Neuronal stem cell (in vitro differentiated cells): ENCODE results near the gene ABCC8.
A peak's percentile ranks its signal among the peaks of the same experiment; 100 is the strongest.

Source experiments
- DNase-seq: peaks from one replicate; pipeline ENCODE4 v3.0.0-alpha.2; 2013; ENCODE audit warnings: low spot score
- H2AFZ ChIP-seq: one replicate; pipeline ENCODE4 v1.6.1; 2013; ENCODE audit warnings: mild to moderate bottlenecking, low read length, inconsistent platforms
- H2AK5ac ChIP-seq: 2 replicates; pipeline ENCODE4 v1.6.1; 2013; ENCODE audit warnings: low read depth, mild to moderate bottlenecking, inconsistent platforms, low read length, moderate library complexity, mixed read lengths
- H2BK120ac ChIP-seq: 2 replicates; pipeline ENCODE4 v1.6.1; 2013; ENCODE audit warnings: low read depth, mild to moderate bottlenecking, inconsistent platforms, low read length, moderate library complexity, mixed read lengths
- H2BK12ac ChIP-seq: one replicate; pipeline ENCODE4 v1.6.1; 2013; ENCODE audit warnings: low read length, inconsistent platforms
- H2BK15ac ChIP-seq: 2 replicates; pipeline ENCODE4 v1.6.1; 2013; ENCODE audit warnings: mild to moderate bottlenecking, low read length, inconsistent platforms, mixed read lengths
- H2BK5ac ChIP-seq: one replicate; pipeline ENCODE4 v1.6.1; 2013; ENCODE audit warnings: inconsistent platforms, mild to moderate bottlenecking, low read length, moderate library complexity
- H3K14ac ChIP-seq: one replicate; pipeline ENCODE4 v1.6.1; 2013; ENCODE audit warnings: low read length, inconsistent platforms
- H3K18ac ChIP-seq: 2 replicates; pipeline ENCODE4 v1.6.1; 2013; ENCODE audit warnings: low read length, inconsistent platforms
- H3K23ac ChIP-seq: 2 replicates; pipeline ENCODE4 v1.6.1; 2013; ENCODE audit warnings: low read depth, mild to moderate bottlenecking, mixed read lengths, low read length, inconsistent platforms; ENCODE audit not compliant: poor library complexity
- H3K27ac ChIP-seq: replicated peaks from 3 replicates; pipeline ENCODE4 v1.5.1; 2013; ENCODE audit warnings: low read length, inconsistent platforms
- H3K27me3 ChIP-seq, 3 experiments: 2 replicates each; pipeline ENCODE4 v1.6.1; 2013; ENCODE audit warnings: low read length in 3 of 3, mild to moderate bottlenecking in 2 of 3, inconsistent platforms in 1 of 3, low read depth in 1 of 3, mixed read lengths in 1 of 3, moderate library complexity in 1 of 3; ENCODE audit not compliant: control insufficient read depth in 3 of 3, insufficient read depth in 3 of 3
- H3K36me3 ChIP-seq, 2 donors: replicated peaks in 1 of 2; 2 replicates each; pipeline ENCODE4 v1.6.1; 2013; ENCODE audit warnings: low read length in 2 of 2; ENCODE audit not compliant: control insufficient read depth in 2 of 2, insufficient read depth in 2 of 2
- H3K4ac ChIP-seq: 2 replicates; pipeline ENCODE4 v1.6.1; 2013; ENCODE audit warnings: inconsistent platforms, mild to moderate bottlenecking, low read length, moderate library complexity
- H3K4me1 ChIP-seq, 2 donors: 1 replicate in 1 of 2; 2 replicates in 1 of 2; pipeline ENCODE4 v1.6.1; 2013; ENCODE audit warnings: low read length in 2 of 2, low read depth in 1 of 2; ENCODE audit not compliant: control insufficient read depth in 2 of 2, insufficient read depth in 1 of 2
- H3K4me2 ChIP-seq: one replicate; pipeline ENCODE4 v1.6.1; 2013; ENCODE audit warnings: mild to moderate bottlenecking, low read length, inconsistent platforms; ENCODE audit not compliant: insufficient read depth, poor library complexity, severe bottlenecking
- H3K4me3 ChIP-seq, 2 donors: 2 replicates each; pipeline ENCODE4 v1.5.1; 2013; ENCODE audit warnings: low read length in 2 of 2, mild to moderate bottlenecking in 2 of 2, inconsistent platforms in 1 of 2, moderate library complexity in 1 of 2
- H3K79me1 ChIP-seq: one replicate; pipeline ENCODE4 v1.6.1; 2013; ENCODE audit warnings: low read depth, mild to moderate bottlenecking, inconsistent platforms, low read length, moderate library complexity
- H3K9ac ChIP-seq: one replicate; pipeline ENCODE4 v1.6.1; 2013; ENCODE audit warnings: mild to moderate bottlenecking, low read depth, low read length, inconsistent platforms; ENCODE audit not compliant: poor library complexity
- H3K9me3 ChIP-seq, 2 donors: replicated peaks in 1 of 2; 2 replicates each; pipeline versions ENCODE3 to v1.6.1; 2013; ENCODE audit warnings: low read length in 2 of 2, mild to moderate bottlenecking in 2 of 2, inconsistent platforms in 1 of 2, low read depth in 1 of 2, mixed read lengths in 1 of 2, moderate library complexity in 1 of 2; ENCODE audit not compliant: control insufficient read depth in 2 of 2, insufficient read depth in 1 of 2
- H4K8ac ChIP-seq: one replicate; pipeline ENCODE4 v1.6.1; 2013; ENCODE audit warnings: low read depth, mild to moderate bottlenecking, inconsistent platforms, low read length, moderate library complexity
- H4K91ac ChIP-seq: one replicate; pipeline ENCODE4 v1.6.1; 2013; ENCODE audit warnings: low read length, low read depth, mild to moderate bottlenecking, inconsistent platforms; ENCODE audit not compliant: poor library complexity
- WGBS, 2 donors: extraction: QIAGEN DNeasy Blood & Tissue Kit; methylation state at CpG; one replicate each; pipeline ENCODE4 v1.1.7; 2013; ENCODE audit warnings: missing lambda C conversion rate in 2 of 2, mixed read lengths in 1 of 2; ENCODE audit not compliant: insufficient read length in 2 of 2, insufficient replicate concordance in 1 of 2; ENCODE audit errors: extremely low coverage in 2 of 2; 5-methylcytosine and 5-hydroxymethylcytosine counted together

Gene ABCC8

GRCh38 chr11:17506314-17506713 is 29.7 kb upstream of the ABCC8 start:
- no peak overlapping the region for H3K4me2 ChIP-seq
- H4K8ac ChIP-seq: no peak overlapping the region
- H3K36me3 ChIP-seq: no peaks in the 10 kb centered on the region
- H4K91ac ChIP-seq: no peak overlapping the region
- H2BK120ac ChIP-seq: no peak overlapping the region
- H2BK5ac ChIP-seq: no peak overlapping the region
- no peak overlapping the region for H2AK5ac ChIP-seq
- H2BK15ac ChIP-seq: no peak overlapping the region
- no peak overlapping the region for H3K4ac ChIP-seq
- peaks cover 0 to 1% of the 10 kb centered on the region in 2 donors for H3K4me1 ChIP-seq
- no peak overlapping the region for H3K4me3 ChIP-seq
- no peak overlapping the region for H2AFZ ChIP-seq
- H3K18ac ChIP-seq: no peak overlapping the region
- no peak for DNase-seq
- WGBS, 2 donors: no CpG with 5 or more reads among the region's 6 CpGs
- no peaks in the 10 kb centered on the region for H3K9me3 ChIP-seq
- no peak overlapping the region for H3K9ac ChIP-seq
- no peak overlapping the region for H3K23ac ChIP-seq
- no peak overlapping the region for H3K27ac ChIP-seq
- H2BK12ac ChIP-seq: no peak overlapping the region
- H3K27me3 ChIP-seq: peaks cover 0 to 12% (median 0%) of the 10 kb centered on the region in 3 experiments
- H3K79me1 ChIP-seq: no peaks in the 10 kb centered on the region
- H3K14ac ChIP-seq: no peak overlapping the region

GRCh38 chr11:17505146-17505545 is 28.5 kb upstream of the ABCC8 start:
- Histone ChIP-seq H3K9me3 (no peaks in the 10 kb centered on the region), H3K4me1 (peaks cover 0 to 1% of the 10 kb centered on the region in 2 donors), H3K27me3 (peaks cover 0 to 11% (median 0%) of the 10 kb centered on the region in 3 experiments), H4K91ac (no peak overlapping the region), H3K36me3 (no peaks in the 10 kb centered on the region), H4K8ac (no peak overlapping the region), H3K23ac (no peak overlapping the region), H3K9ac (no peak overlapping the region), H3K14ac (no peak overlapping the region), H3K79me1 (no peaks in the 10 kb centered on the region), H2BK5ac (no peak overlapping the region), H2AK5ac (no peak overlapping the region), H3K18ac (no peak overlapping the region), H2AFZ (no peak overlapping the region), H2BK120ac (no peak overlapping the region), H3K4me3 (no peak overlapping the region), H2BK15ac (no peak overlapping the region), H3K27ac (no peak overlapping the region), H3K4ac (no peak overlapping the region), H3K4me2 (no peak overlapping the region), H2BK12ac (no peak overlapping the region)
- no CpG with 5 or more reads among the region's 4 CpGs for WGBS, 2 donors
- DNase-seq: no peak

GRCh38 chr11:17504330-17505107 is 27.9 kb upstream of the ABCC8 start:
- Histone ChIP-seq H3K4me2 (no peak overlapping the region), H3K27me3 (peaks cover 0 to 9% (median 0%) of the 10 kb centered on the region in 3 experiments), H2AFZ (no peak overlapping the region), H3K79me1 (no peaks in the 10 kb centered on the region), H4K8ac (no peak overlapping the region), H3K18ac (peak overlapping the region; percentile 46), H4K91ac (peak overlapping the region; percentile 12), H2AK5ac (peak overlapping the region; percentile 64), H3K4me1 (peaks cover 0 to 1% of the 10 kb centered on the region in 2 donors), H2BK5ac (no peak overlapping the region), H2BK120ac (no peak overlapping the region), H3K4me3 (no peak overlapping the region), H3K14ac (no peak overlapping the region), H3K9me3 (no peaks in the 10 kb centered on the region), H3K23ac (no peak overlapping the region), H3K27ac (no peak overlapping the region), H2BK15ac (peak overlapping the region; percentile 6), H3K9ac (no peak overlapping the region), H3K36me3 (no peaks in the 10 kb centered on the region), H2BK12ac (no peak overlapping the region), H3K4ac (no peak overlapping the region)
- peak; percentile 54 for DNase-seq
- WGBS, 2 donors: no CpG with 5 or more reads among the region's 9 CpGs

GRCh38 chr11:17502630-17503029 is 26.0 kb upstream of the ABCC8 start:
- Histone ChIP-seq H2BK120ac (no peak overlapping the region), H3K27ac (no peak overlapping the region), H2BK12ac (no peak overlapping the region), H3K9ac (no peak overlapping the region), H3K4ac (no peak overlapping the region), H2BK5ac (no peak overlapping the region), H3K4me2 (no peak overlapping the region), H3K27me3 (peaks cover 0 to 2% (median 0%) of the 10 kb centered on the region in 3 experiments), H3K36me3 (no peaks in the 10 kb centered on the region), H3K79me1 (no peaks in the 10 kb centered on the region), H3K14ac (no peak overlapping the region), H2AK5ac (no peak overlapping the region), H3K4me3 (no peak overlapping the region), H4K91ac (no peak overlapping the region), H3K4me1 (peaks cover 0 to 3% of the 10 kb centered on the region in 2 donors), H4K8ac (no peak overlapping the region), H2AFZ (no peak overlapping the region), H3K18ac (peak overlapping the region; percentile 51), H3K9me3 (no peaks in the 10 kb centered on the region), H3K23ac (no peak overlapping the region), H2BK15ac (no peak overlapping the region)
- WGBS, 2 donors: no CpG with 5 or more reads among the region's 4 CpGs
- no peak for DNase-seq
